Ovary (tissue), 9 donors: Measurements from ENCODE around the gene GPHN. TPM values are rescaled to one million over a fixed set of nuclear protein-coding genes. Genes with fewer than 3 reads are reported as not detected.

Experiments used
- DNase-seq, 5 donors: peaks; one replicate each; pipeline ENCODE4 v3.0.0-alpha.2; 2019 to 2020
- H3K27ac ChIP-seq, 2 donors: fragments of 200-600 bp; one replicate each; pipeline versions ENCODE4 v1.5.1 to v1.8.0; 2019 to 2022
- H3K27me3 ChIP-seq: fragments of 200-600 bp; one replicate; pipeline ENCODE4 v1.8.0; 2022
- H3K36me3 ChIP-seq: fragments of 200-600 bp; sonication (generic); one replicate; pipeline ENCODE4 v1.5.1; 2019
- H3K4me1 ChIP-seq: one replicate; pipeline ENCODE4 v1.8.1; 2013; ENCODE audit warnings: mild to moderate bottlenecking, moderate library complexity; ENCODE audit not compliant: insufficient read depth
- H3K4me3 ChIP-seq: fragments of 200-600 bp; sonication (generic); one replicate; pipeline ENCODE4 v1.5.1; 2017
- H3K9me3 ChIP-seq, 2 donors: fragments of 200-600 bp in 1 of 2; sonication (generic) in 1 of 2; one replicate each; pipeline versions ENCODE4 v1.5.1 to v1.8.1; 2013 to 2019; ENCODE audit warnings: mild to moderate bottlenecking in 1 of 2, moderate library complexity in 1 of 2
- EP300 ChIP-seq: sonication (generic); formaldehyde crosslinking; IDR thresholded peaks from one replicate; pipeline ENCODE4 v1.6.1; 2017; ENCODE audit warnings: antibody characterized with exemption
- POLR2A ChIP-seq: fragments of 450-650 bp; IDR thresholded peaks from one replicate; pipeline ENCODE4 v1.6.1; 2017; ENCODE audit warnings: antibody characterized with exemption, mild to moderate bottlenecking, moderate library complexity
- WGBS, 3 donors: extraction: QIAGEN DNeasy Blood & Tissue Kit in 1 of 3; methylation state at CpG; one replicate each; pipeline versions ENCODE4 v1.1.5 to v1.1.7; 2013 to 2017; 5-methylcytosine and 5-hydroxymethylcytosine counted together
- intact Hi-C, 4 donors: fragments of 100-400 bp; cut with DNase I; formaldehyde crosslinking; loops; one replicate each; pipeline versions ENCODE4 v1.11.0 to v1.15.1; 2022 to 2023
- polyA plus RNA-seq, 2 donors: library from polyadenylated mRNA; stranded (reverse); fragments of 200-250 nt in 1 of 2; fragments of 350-450 nt in 1 of 2; fragmentation: Illumina TruSeq in 1 of 2; extraction: RNeasy Lipid Tissue Mini Kit (QIAGEN cat#74804) in 1 of 2; gene quantifications; one replicate each; pipeline ENCODE4 v1.2.3, GENCODE V29; 2013 to 2014
- total RNA-seq, 7 donors: library from RNA; depleted of rRNA in 2 of 7; stranded (reverse); fragments of >200 nt in 2 of 7; fragmentation: NEBNext Ultra II Directional in 3 of 7; extraction: Animal tissue kit (Norgen Biotek cat#: 25700) in 3 of 7; gene quantifications; one replicate each; pipeline versions ENCODE4 v1.1.0 to v1.2.4, GENCODE V29; 2016 to 2023
- TF ChIP-seq, protein P1 (sequence below), 3 donors: fragments of 450-650 bp in 2 of 3; fragments of 200-600 bp in 1 of 3; IDR thresholded peaks; one replicate each; pipeline versions ENCODE4 v1.5.1 to v1.8.0; 2016 to 2022; ENCODE audit warnings: antibody characterized with exemption in 3 of 3, mild to moderate bottlenecking in 1 of 3
- donor health status: DM: no; HTN: no; CAD: no; lungs with moderate emphysema.
- donor health status: DM: no; HTN: no; CAD: no.
- donor health status: Bipolar disorder and iron deficiency.
- donor health status: DM: yes; HTN: yes; CAD: no.
- donor health status: DM: no; HTN: no; CAD: no.
- donor health status: DM: yes; HTN: yes; CAD: no.

Gene GPHN
- total and polyA plus RNA-seq, 9 donors: 8.3 to 44.9 (median 20.3) TPM

DNA sequence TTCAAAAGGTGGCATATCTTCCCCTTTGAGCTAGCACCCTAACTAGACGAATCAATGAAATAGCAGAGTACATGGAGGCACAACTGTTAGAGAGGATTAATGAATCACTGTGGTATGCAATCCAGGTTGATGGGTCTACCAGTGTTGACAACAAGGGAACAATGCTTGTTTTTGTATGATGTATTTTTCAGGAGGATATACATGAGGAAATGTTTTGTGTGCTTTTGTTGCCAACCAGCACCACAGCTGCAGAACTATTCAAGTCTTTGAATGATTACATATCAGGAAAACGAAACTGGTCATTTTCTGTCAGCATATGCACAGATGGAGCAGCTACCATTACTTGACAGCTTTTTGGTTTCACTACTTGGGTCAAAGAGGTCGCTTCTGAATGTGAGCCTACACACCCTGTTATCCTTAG lies 142.6 kb downstream of the GPHN start:
- Histone ChIP-seq H3K4me3 (no peak overlapping the region), H3K9me3 (no peaks in the 10 kb centered on the region), H3K4me1 (peaks cover 2% of the 10 kb centered on the region), H3K27ac (no peak overlapping the region), H3K36me3 (no peaks in the 10 kb centered on the region), H3K27me3 (no peaks in the 10 kb centered on the region)
- TF ChIP-seq POLR2A (no peak), EP300 (no peak)
- TF ChIP-seq, protein P1, sequence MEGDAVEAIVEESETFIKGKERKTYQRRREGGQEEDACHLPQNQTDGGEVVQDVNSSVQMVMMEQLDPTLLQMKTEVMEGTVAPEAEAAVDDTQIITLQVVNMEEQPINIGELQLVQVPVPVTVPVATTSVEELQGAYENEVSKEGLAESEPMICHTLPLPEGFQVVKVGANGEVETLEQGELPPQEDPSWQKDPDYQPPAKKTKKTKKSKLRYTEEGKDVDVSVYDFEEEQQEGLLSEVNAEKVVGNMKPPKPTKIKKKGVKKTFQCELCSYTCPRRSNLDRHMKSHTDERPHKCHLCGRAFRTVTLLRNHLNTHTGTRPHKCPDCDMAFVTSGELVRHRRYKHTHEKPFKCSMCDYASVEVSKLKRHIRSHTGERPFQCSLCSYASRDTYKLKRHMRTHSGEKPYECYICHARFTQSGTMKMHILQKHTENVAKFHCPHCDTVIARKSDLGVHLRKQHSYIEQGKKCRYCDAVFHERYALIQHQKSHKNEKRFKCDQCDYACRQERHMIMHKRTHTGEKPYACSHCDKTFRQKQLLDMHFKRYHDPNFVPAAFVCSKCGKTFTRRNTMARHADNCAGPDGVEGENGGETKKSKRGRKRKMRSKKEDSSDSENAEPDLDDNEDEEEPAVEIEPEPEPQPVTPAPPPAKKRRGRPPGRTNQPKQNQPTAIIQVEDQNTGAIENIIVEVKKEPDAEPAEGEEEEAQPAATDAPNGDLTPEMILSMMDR (IDR thresholded peaks at IDR 0.05): no peak
- whole genome bisulfite sequencing, 3 donors: 70 to 77% (median 72%) methylated on average over 3 of the region's 3 CpGs
- intact Hi-C loops: no loop called here
- no peak for DNase-seq

GRCh38 chr14:66651536-66652220 lies 143.7 kb downstream of the GPHN start:
- WGBS, 3 donors: 90 to 96% (median 93%) methylated on average over 5 of the region's 5 CpGs
- Histone ChIP-seq H3K36me3 (no peaks in the 10 kb centered on the region), H3K9me3 (no peaks in the 10 kb centered on the region), H3K4me1 (peaks cover 2% of the 10 kb centered on the region), H3K27ac (no peak overlapping the region), H3K4me3 (no peak overlapping the region), H3K27me3 (no peaks in the 10 kb centered on the region)
- intact Hi-C loops: no loop called here
- no peak for DNase-seq
- TF ChIP-seq EP300 (no peak), POLR2A (no peak)
- TF ChIP-seq, protein P1 (IDR thresholded peaks at IDR 0.05): no peak

DNA sequence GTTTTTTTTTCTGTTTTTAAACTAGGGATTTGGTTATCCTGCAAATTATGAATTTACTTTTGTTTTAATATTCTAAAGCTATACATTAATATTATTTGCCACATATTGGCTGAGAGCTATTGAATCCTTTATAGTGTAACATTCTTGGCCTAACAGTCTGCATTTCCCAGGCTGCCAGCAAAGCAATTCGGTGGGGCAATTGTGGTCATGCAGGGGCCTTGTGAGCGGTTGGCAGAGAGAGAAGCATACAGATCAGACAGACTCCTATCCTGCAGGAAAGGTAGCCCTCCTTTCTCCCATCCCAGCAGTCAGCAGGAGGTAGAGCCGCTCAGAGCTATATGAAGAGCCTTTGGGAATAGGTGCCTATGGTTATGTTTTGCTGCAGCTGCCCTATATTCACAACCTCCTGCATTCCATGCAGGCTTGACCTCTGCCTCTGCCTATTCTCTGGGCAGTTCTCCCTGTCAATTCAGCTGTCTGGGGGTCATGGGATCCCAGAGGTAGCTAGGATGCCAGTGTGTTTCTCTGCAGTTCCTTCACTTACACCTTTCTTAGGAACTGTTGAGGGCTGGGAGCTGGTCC lies 144.7 kb downstream of the GPHN start:
- H3K4me1 ChIP-seq: peaks cover 2% of the 10 kb centered on the region
- H3K4me3 ChIP-seq: no peak overlapping the region
- H3K9me3 ChIP-seq: no peaks in the 10 kb centered on the region
- no peak for DNase-seq
- TF ChIP-seq, protein P1 (IDR thresholded peaks at IDR 0.05): no peak
- 77 to 84% (median 78%) methylated on average over 3 of the region's 3 CpGs for WGBS, 3 donors
- no peaks in the 10 kb centered on the region for H3K36me3 ChIP-seq
- H3K27me3 ChIP-seq: no peaks in the 10 kb centered on the region
- no peak overlapping the region for H3K27ac ChIP-seq
- intact Hi-C loops: no loop called here

- H3K27ac ChIP-seq: no peak overlapping the region
- H3K27me3 ChIP-seq: no peaks in the 10 kb centered on the region
- TF ChIP-seq POLR2A (no peak), EP300 (no peak)
- TF ChIP-seq, protein P1 (IDR thresholded peaks at IDR 0.05): no peak
- peaks cover under 1% of the 10 kb centered on the region for H3K4me1 ChIP-seq
- H3K4me3 ChIP-seq: no peak overlapping the region
- WGBS, 3 donors: 93 to 96% (median 95%) methylated on average over 3 of the region's 3 CpGs
- DNase-seq: no peak
- no peaks in the 10 kb centered on the region for H3K9me3 ChIP-seq
- intact Hi-C loops: no loop called here
- no peaks in the 10 kb centered on the region for H3K36me3 ChIP-seq
Observed at GRCh38 chr14:66657780-66658179, 149.8 kb downstream of the GPHN start.
